K562 (cell line): ENCODE results near the gene ADM. TPM values are rescaled to one million over a fixed set of nuclear protein-coding genes. Genes with fewer than 3 reads are reported as not detected.

Source experiments
- HSF4 ChIP-seq: fragments of 250-450 bp; sonication (Bioruptor Pico); IDR thresholded peaks from 2 replicates; pipeline ENCODE4 v2.1.2; 2022; ENCODE audit warnings: mild to moderate bottlenecking, moderate library complexity, borderline replicate concordance
- MBD2 ChIP-seq: sonication (generic); IDR thresholded peaks from 2 replicates; pipeline ENCODE4 v1.6.1; 2016; ENCODE audit warnings: low read depth, borderline replicate concordance
- MEIS2 ChIP-seq: fragments of 450-650 bp; IDR thresholded peaks from 2 replicates; pipeline ENCODE4 v1.6.1; 2014; ENCODE audit warnings: mild to moderate bottlenecking; ENCODE audit not compliant: partially characterized antibody
- NR2C1 ChIP-seq, 2 experiments: fragments of 450-650 bp; IDR thresholded peaks; 2 replicates each; pipeline ENCODE4 v1.6.1; 2017; ENCODE audit warnings: mild to moderate bottlenecking in 2 of 2, antibody characterized with exemption in 1 of 2, inconsistent platforms in 1 of 2, missing compliant biosample characterization in 1 of 2, missing genetic modification characterization in 1 of 2
- TAL1 ChIP-seq: fragments of 450-650 bp; IDR thresholded peaks from 2 replicates; pipeline ENCODE4 v1.6.1; 2016; ENCODE audit warnings: mild to moderate bottlenecking
- ZHX1 ChIP-seq: fragments of 150-350 bp; conservative IDR thresholded peaks from 2 replicates; pipeline ENCODE4 v1.6.1; 2014; ENCODE audit warnings: low read length
- polyA plus RNA-seq, 8 experiments: library from polyadenylated mRNA; depleted of rRNA in 4 of 8; stranded (reverse) in 5 of 8; unstranded in 3 of 8; fragments of >200 nt; fragmentation: Nextera tagmentation in 2 of 8; fragmentation: Illumina TruSeq in 1 of 8; extraction: Ambion mirVana in 2 of 8; extraction: Trizol in 1 of 8; gene quantifications; 2 replicates each; pipeline versions ENCODE4 v1.2.1 to v1.2.3, GENCODE V29; 2011 to 2014; ENCODE audit warnings: inconsistent platforms in 1 of 8, missing spikeins in 1 of 8
- total RNA-seq, 7 experiments: library from RNA; depleted of rRNA in 6 of 7; stranded (reverse); fragments of >200 nt in 6 of 7; fragmentation: Illumina TruSeq in 2 of 7; extraction: Trizol in 2 of 7; gene quantifications; 2 replicates each; pipeline versions ENCODE4 v1.2.1 to v1.2.3, GENCODE V29; 2011 to 2021; ENCODE audit warnings: low replicate concordance in 1 of 7

Gene ADM
- total and polyA plus RNA-seq, 9 of the 15 experiments (the other 6 are each of a cell fraction or from before 2014, with no cell fraction given) = 0.23 to 0.49 (median 0.32) TPM; not detected in 6

- TF ChIP-seq ZHX1 = no peak
- no peak for TF ChIP-seq HSF4 (CRISPR knock-in tag)
- peak; percentile 49 for TF ChIP-seq MEIS2
- TF ChIP-seq MBD2 = no peak
- no peak for TF ChIP-seq NR2C1 (IDR thresholded peaks at IDR 0.05)
- TF ChIP-seq NR2C1 (tag; IDR thresholded peaks at IDR 0.05) = no peak
- TF ChIP-seq TAL1 = peak; percentile 35; the same call in 1 of the 2 replicates
Measured at GRCh38 chr11:10309163-10310093, 4.6 kb downstream of the ADM start (continued).
